ENCODE data around the gene SPATA33.

Gene SPATA33

GRCh38 chr16:89709716-89710432, 52.2 kb downstream of the SPATA33 start:
- DNase-seq (ENCODE audit: low read depth) = no peak

DNA sequence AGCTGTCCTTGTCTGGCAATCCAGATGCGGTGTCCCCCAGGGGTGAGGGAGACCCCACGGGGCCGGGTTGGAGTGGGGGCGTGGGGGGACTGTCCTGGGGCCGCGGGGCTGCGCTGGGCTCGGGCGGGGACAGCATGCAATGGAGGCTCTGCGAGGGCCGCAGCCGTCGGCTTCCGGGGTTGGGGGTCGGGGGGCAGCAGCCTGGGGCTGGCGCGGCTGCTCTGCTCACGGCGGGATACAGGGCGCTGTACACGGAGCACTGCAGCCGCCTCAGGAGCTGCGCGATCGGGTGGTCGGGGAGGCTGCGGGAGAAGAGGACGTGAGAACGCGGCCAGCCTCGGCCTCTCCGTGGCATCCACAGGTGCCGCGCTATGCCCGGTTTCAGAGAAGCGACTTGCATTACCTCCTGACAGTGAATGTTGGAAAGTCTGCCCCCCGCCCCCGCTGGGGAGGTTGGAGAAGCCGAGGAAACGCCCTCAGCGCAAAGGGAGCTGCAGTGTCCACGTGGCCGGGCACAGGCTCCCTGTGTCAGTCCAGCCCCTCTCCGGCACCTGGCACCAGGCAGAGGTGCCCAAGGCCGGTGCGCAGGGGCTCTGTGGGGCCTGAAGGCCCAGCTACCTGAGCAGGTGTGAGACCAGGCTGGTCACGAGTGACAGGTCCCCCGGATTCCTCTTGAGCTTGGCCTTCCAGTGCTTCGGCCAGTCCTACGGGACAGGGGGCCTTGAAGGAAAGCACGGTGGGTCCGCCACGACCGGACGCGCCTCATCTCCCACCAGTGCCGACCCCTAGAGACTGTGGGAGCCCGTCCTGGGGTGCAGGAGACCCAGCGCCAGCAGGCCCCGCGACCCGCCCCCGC, 53.3 kb downstream of the SPATA33 start:
- no peak for DNase-seq (ENCODE audit: low read depth)

DNA sequence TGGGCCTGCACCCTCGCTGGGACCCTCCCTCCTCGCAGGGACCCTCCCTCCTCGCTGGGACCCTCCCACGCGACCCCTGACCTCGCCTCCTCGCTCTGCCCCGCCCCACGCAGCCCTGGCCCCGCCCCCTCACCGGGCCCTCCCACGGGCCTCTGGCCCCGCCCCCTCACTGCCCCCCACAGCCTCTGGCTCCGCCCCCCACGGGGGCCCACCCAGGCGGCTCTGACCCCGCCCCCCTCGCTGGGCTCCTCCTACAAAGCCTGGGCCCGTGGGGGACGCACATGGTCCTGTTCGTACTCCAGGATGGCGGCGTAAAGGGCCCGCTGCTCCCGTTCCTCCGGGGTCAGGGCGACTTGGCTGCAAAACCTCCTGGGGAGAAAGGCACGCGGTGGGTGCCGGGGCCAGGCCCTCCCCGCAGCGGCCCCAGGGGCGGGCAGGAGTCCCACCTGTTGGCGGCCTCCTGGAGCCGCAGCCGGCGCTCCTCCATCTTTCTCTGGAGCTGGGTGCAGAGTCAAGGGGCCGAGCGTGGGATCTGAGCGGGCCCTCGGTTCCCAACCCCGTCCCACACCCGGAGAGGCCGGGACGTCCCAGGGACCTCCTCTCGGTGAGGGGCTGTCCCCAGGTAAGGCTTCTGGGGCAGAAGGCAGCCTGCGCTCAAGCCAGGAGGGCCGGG, 54.1 kb downstream of the SPATA33 start:
- DNase-seq (ENCODE audit: low read depth) = no peak

GRCh38 chr16:89712274-89712781, 54.7 kb downstream of the SPATA33 start:
- DNase-seq (ENCODE audit: low read depth) = no peak

- DNase-seq (ENCODE audit: low read depth) = no peak
Observed at GRCh38 chr16:89716493-89716892, 58.9 kb downstream of the SPATA33 start.

- no peak for DNase-seq (ENCODE audit: low read depth)
Observed at GRCh38 chr16:89716916-89717687, 59.5 kb downstream of the SPATA33 start.

DNA sequence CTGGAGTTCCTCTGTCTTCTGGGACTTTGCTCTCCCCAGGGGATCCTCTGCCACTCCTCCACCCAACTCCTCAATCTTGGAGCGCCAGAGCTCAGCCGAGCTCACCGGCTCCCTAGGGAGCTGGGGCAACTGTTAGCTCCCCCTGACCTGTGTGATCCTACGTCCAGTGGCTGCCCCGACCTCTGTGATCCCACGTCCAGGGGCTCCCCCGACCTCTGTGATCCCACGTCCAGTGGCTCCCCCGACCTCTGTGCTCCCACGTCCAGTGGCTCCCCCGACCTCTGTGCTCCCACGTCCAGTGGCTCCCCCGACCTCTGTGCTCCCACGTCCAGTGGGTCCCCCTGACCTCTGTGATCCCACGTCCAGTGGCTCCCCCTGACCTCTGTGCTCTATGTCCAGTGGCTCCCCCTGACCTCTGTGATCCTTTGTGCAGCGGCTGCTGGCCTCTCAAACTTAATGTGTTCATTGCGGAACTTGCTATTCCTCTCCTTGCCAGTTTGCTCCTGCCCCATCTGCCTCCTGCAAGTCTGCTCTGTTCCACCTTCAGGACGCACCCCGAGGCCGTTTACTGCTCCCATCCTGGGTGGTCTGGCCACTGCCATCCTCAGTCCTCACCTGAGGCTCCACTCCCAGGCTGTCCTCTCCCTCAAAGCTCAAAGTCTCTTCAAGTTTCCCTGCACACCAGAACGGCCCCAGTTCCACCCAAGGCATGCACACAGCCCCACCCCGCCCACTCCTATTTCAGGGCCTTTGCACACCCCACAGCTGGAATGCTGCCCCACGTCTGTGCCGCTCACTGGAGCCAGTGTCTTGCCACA, 60.3 kb downstream of the SPATA33 start:
- DNase-seq (ENCODE audit: low read depth) = no peak

Data from stimulated activated CD8-positive, alpha-beta memory T cell treated with anti-CD3 and anti-CD28 coated beads, Interleukin-12 subunit alpha, Interleukin-12 subunit beta, amount 100 ng/mL, for 1 hour (primary cell).